G401 (cell line): ENCODE data around the gene KIAA1958. TPM values are rescaled to one million over a fixed set of nuclear protein-coding genes. Genes with fewer than 3 reads are reported as not detected.

Experiments used
- DNase-seq: peaks from one replicate; pipeline ENCODE4 v3.0.0-alpha.2; 2015; ENCODE audit warnings: low spot score
- in situ Hi-C: cut with HindIII; loops from 2 replicates; pipeline ENCODE4 v1.10.0; 2016; ENCODE audit warnings: low sequenced_read_pairs, mixed read lengths
- total RNA-seq: library from RNA; depleted of rRNA; stranded (reverse); fragments of >200 nt; shearing (Covaris generic); gene quantifications from 2 replicates; pipeline ENCODE4 v1.2.3, GENCODE V29; 2014

Gene KIAA1958
- total RNA-seq, 1 experiment from 2014 or later, result 6.8 TPM

- DNase-seq, result no peak
- in situ Hi-C loops, result no loop called here
These were observed 62.4 kb downstream of the KIAA1958 start for GRCh38 chr9:112548836-112549595.

GRCh38 chr9:112550531-112550930 is 63.9 kb downstream of the KIAA1958 start:
- in situ Hi-C loops, result no loop called here
- no peak for DNase-seq

GRCh38 chr9:112551641-112552040 is 65.0 kb downstream of the KIAA1958 start:
- in situ Hi-C loops, result no loop called here

GRCh38 chr9:112552229-112553056 is 65.8 kb downstream of the KIAA1958 start:
- peak; percentile 41 for DNase-seq
- in situ Hi-C loops, result no loop called here

More at GRCh38 chr9:112551641-112552040, 65.0 kb downstream of the KIAA1958 start:
- no peak for DNase-seq

GRCh38 chr9:112553256-112553826 is 66.7 kb downstream of the KIAA1958 start:
- DNase-seq, result no peak
- in situ Hi-C loops, result no loop called here

- DNase-seq, result no peak
These were observed 67.9 kb downstream of the KIAA1958 start for GRCh38 chr9:112554516-112554915.

GRCh38 chr9:112555101-112555643 is 68.5 kb downstream of the KIAA1958 start:
- no peak for DNase-seq
- in situ Hi-C loops, result no loop called here

More at GRCh38 chr9:112554516-112554915, 67.9 kb downstream of the KIAA1958 start:
- in situ Hi-C loops, result no loop called here

GRCh38 chr9:112555844-112556482 is 69.3 kb downstream of the KIAA1958 start:
- in situ Hi-C loops, result no loop called here
- DNase-seq, result no peak

GRCh38 chr9:112556497-112557442 is 70.1 kb downstream of the KIAA1958 start:
- in situ Hi-C loops, result no loop called here
- DNase-seq, result no peak

GRCh38 chr9:112558476-112558875 is 71.8 kb downstream of the KIAA1958 start:
- DNase-seq, result no peak
- in situ Hi-C loops, result no loop called here

- in situ Hi-C loops, result no loop called here
- DNase-seq, result no peak
These were observed 72.4 kb downstream of the KIAA1958 start for GRCh38 chr9:112558978-112559377.

GRCh38 chr9:112559629-112560413 is 73.2 kb downstream of the KIAA1958 start:
- in situ Hi-C loops, result no loop called here
- no peak for DNase-seq

GRCh38 chr9:112562235-112562958 is 75.8 kb downstream of the KIAA1958 start:
- no peak for DNase-seq
- in situ Hi-C loops, result no loop called here

- in situ Hi-C loops, result no loop called here
- DNase-seq, result no peak
These were observed 82.6 kb downstream of the KIAA1958 start for GRCh38 chr9:112569186-112569585.

GRCh38 chr9:112570671-112571167 is 84.1 kb downstream of the KIAA1958 start:
- in situ Hi-C loops, result no loop called here
- peak; percentile 84 for DNase-seq

- no peak for DNase-seq
- in situ Hi-C loops, result no loop called here
These were observed 85.2 kb downstream of the KIAA1958 start for GRCh38 chr9:112571624-112572355.
